Activated CD4-positive, CD25-positive, alpha-beta regulatory T cell treated with anti-CD3 and anti-CD28 coated beads, Interleukin-2, amount 50 U/mL, for 72 hours (primary cell): ENCODE measurements around the gene TMEM238.

Experiments
- DNase-seq: peaks from one replicate; pipeline ENCODE4 v3.0.0; 2021

Gene TMEM238

GRCh38 chr19:55376241-55376933, 7.7 kb downstream of the TMEM238 start, which contains the start of gene TMEM190:
Gene TMEM190, plus strand, starts transcription at chr19:55376826. Its CDS starts 28 bp downstream, at chr19:55376854.
- DNase-seq, result no peak

- DNase-seq, result no peak
These were observed 9.9 kb downstream of the TMEM238 start for GRCh38 chr19:55373993-55374757.

GRCh38 chr19:55373306-55373992, 10.6 kb downstream of the TMEM238 start:
- DNase-seq, result no peak

- no peak for DNase-seq
These were observed 11.6 kb downstream of the TMEM238 start for GRCh38 chr19:55372316-55373081.

- no peak for DNase-seq
These were observed 13.6 kb downstream of the TMEM238 start, which contains the start of gene IL11 for GRCh38 chr19:55370305-55370988. Gene IL11, minus strand, starts transcription at chr19:55370463. Its CDS starts 153 bp downstream, at chr19:55370310.

- no peak for DNase-seq
These were observed 14.3 kb downstream of the TMEM238 start for GRCh38 chr19:55369653-55370304.

- no peak for DNase-seq
These were observed 15.2 kb downstream of the TMEM238 start for GRCh38 chr19:55368701-55369563.

GRCh38 chr19:55368106-55368505, 16.0 kb downstream of the TMEM238 start:
- no peak for DNase-seq

GRCh38 chr19:55366790-55367189, 17.3 kb downstream of the TMEM238 start:
- DNase-seq, result no peak

- no peak for DNase-seq
These were observed 18.1 kb downstream of the TMEM238 start for GRCh38 chr19:55365964-55366363.

- no peak for DNase-seq
These were observed 18.8 kb downstream of the TMEM238 start for GRCh38 chr19:55365245-55365644.

GRCh38 chr19:55362990-55363716, 20.9 kb downstream of the TMEM238 start, which contains the start of gene GARIN5B:
Gene GARIN5B, minus strand, starts transcription at chr19:55363260. Its CDS starts 194 bp downstream, at chr19:55363066.
- DNase-seq, result no peak

GRCh38 chr19:55362174-55362989, 21.7 kb downstream of the TMEM238 start:
- DNase-seq, result no peak

GRCh38 chr19:55360902-55361301, 23.2 kb downstream of the TMEM238 start:
- no peak for DNase-seq

GRCh38 chr19:55358943-55359908, 24.9 kb downstream of the TMEM238 start:
- no peak for DNase-seq

GRCh38 chr19:55358493-55358892, 25.6 kb downstream of the TMEM238 start:
- no peak for DNase-seq

- DNase-seq, result no peak
These were observed 28.8 kb downstream of the TMEM238 start for GRCh38 chr19:55355213-55355821.
